Measurements from ENCODE around the gene SRSF8.

SRSF8 gene

GRCh38 chr11:95068549-95068948 is 1.8 kb downstream of the SRSF8 start:
- DNase-seq (ENCODE audit: low spot score) = peak; percentile 72

DNA sequence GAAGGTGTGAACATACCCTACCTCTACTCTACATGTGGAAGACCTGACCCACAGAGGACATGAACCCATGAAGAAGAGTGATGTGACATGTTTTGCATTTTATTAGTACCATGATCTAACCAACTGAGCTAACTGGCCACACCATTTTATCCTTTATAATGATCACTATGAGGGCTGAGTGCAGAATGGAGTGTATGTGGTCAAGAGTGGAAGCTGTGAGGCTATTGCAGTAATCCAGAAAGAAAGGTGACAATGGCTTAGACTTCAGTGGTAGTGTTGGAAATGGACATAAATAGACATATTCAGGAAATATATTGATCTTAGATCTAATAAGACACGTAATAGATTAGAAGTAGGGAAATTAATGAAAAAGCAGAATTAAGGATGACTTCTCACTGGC is 3.8 kb downstream of the SRSF8 start:
- no peak for DNase-seq (ENCODE audit: low spot score)

DNA sequence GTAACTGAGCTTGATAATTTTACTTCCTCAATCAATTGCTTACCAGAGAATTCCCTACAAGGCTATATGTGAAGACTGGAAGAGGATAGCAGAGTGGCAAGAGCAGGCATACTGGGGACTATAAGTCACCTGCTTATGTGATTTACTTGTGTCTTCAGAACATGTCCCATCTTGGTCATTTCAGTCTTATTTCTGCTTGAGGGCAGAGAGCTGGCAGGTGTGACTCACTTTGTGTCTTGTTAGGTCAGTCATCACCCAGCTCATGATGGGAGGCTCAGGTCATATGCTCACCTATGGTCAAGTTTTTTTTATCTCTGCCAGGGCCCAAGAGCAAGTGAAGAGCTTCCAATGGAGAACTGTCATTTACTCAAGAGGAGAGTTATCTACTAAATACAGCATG is 6.2 kb downstream of the SRSF8 start:
- DNase-seq (ENCODE audit: low spot score) = no peak

DNA sequence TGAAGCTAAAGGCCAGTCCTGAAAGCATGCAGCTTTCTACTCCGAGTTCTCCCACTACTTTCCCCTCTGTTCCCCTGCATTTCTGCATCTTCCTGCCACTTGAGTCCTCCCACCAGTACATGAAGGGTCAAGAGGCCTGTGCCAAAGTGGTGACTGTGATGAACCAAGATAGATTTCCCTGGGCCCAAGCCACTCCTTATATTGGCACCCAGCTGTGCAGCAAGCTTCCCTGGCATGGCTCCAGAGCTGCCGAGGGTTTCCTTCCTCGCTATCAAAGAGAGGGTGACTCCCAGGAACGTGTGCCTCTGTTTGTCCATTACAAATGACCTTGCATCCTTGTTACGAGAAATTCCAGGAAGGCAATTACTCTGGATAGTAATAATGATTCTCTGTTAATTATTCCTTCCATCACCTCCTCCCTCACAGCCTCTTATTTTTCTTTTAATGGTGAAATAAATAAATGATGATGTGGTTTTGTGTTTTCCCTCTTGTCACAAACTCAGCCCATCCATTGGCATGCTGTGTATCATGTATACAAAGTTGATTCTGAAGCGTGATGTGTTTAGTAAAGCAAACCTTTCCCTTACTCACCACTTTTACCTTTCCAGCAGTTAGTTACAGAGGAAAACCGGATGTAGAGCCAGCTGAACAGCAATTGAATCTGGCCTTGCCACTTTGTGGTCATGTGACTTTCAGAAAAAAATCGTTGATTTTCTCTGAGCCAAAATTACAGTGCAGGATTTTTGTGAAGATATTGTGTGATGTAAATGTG is 8.3 kb downstream of the SRSF8 start:
- no peak for DNase-seq (ENCODE audit: low spot score)

- peak; percentile 38 for DNase-seq (ENCODE audit: low spot score)
These were observed 9.7 kb downstream of the SRSF8 start for GRCh38 chr11:95076416-95076815.

DNA sequence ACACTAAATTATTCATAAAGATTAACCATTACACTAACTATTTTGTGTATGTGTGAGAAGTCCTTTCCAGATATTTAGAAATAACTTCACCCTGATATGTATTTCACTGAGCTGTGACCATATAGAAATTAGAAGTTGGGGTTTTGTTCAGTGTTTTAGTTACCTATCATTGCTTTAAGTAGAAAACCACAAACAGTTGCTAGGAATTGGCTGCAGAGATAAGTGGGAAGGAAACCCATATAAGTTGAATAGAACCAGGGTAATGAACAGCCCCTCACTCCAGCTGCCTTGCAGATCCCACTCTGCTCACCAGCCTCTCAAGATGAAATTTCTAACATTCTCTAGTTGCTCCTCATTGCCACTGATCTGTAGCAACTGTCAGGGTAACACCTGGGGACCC is 10.3 kb downstream of the SRSF8 start:
- DNase-seq (ENCODE audit: low spot score) = no peak

DNA sequence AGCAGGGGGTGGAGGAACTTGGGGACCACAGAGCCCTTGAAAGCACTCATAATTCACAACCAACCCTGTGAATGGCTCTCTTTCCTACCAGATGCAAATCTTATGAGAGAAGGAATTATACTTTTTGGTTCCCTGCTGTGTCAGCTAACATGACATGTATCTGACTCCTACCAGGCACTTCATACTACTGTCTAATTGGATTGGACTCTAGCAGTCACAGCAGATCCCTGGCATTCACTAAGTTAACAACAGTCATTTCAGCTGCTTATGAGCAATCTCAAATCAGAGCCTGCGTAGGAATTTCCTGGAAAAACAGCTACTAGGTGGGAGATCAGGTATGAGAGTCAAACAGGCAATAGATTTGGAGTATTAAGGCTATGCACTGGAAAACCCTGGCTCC is 11.8 kb downstream of the SRSF8 start:
- no peak for DNase-seq (ENCODE audit: low spot score)

DNA sequence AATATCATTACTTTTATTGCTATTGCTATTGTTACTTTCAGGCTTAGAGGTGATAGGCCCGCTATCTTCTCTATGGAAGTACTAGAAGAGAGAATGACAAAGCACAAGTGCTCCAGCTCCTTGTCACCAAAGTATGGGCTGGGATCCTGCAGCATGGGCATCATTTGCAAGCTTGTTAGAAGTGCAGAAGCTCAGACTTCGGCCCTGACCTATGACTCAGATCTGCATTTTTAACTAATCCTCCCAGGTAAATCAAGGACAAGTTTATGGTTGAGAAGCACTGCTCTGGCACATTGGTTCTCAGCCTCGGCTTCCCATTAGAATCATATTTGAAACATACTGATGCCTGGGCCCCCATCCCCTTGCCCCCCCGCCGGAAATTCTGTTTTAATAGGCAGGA is 14.3 kb downstream of the SRSF8 start:
- DNase-seq (ENCODE audit: low spot score) = no peak

DNA sequence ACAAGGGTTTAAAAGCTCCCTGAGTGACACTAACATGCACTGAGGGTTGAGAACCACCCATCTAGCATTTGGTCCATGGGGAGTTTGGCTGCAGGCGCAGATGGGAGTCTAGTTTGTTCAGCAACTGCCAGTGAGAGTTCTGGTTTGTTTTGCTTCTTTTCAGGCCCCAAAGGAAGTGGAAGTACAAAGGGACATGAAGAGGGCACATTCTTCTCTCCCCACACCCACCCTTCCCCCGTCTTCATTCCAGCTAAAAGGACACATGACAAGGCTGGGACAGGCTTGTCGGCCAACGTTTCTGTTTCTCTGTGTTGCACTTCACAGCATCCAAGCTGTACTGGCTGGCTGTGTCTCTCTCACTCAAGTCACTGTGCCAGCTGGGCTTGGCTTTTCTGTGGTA is 14.7 kb downstream of the SRSF8 start:
- no peak for DNase-seq (ENCODE audit: low spot score)

GRCh38 chr11:95082576-95083001 is 15.9 kb downstream of the SRSF8 start:
- DNase-seq (ENCODE audit: low spot score) = no peak

GRCh38 chr11:95084509-95084908 is 17.8 kb downstream of the SRSF8 start:
- no peak for DNase-seq (ENCODE audit: low spot score)

DNA sequence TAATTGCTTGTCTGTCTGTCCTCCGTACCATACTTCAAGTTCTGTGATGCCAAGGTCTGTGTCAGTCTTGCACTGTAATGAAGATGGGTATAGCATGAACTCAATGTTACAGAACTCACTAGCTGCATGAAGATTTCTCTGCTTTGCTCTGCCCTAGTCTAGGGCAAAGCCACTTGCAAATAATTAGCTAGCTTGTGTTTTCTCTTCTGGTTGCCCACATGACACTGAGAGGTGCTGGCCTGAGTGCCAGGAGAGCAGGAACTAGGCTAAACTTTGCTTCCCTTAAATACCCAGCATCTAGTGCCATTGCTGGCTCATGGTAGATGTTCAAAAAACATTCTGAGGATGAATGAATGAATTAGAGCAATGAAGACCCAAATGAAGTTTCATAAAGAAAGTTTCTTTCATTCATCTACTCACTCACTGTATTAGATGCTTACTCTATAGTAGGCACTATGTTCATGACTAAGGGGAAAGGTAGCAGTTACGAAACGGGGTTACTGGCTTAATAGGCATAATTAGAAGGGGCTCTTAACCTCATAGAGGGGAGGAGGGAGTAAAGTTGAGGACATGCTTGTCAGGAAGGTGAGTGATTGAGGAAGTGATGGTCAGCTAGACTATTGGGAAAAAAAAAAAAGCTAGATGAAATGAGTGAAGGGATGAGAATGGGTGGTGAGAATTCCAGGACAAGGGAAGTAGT is 18.5 kb downstream of the SRSF8 start:
- no peak for DNase-seq (ENCODE audit: low spot score)

DNA sequence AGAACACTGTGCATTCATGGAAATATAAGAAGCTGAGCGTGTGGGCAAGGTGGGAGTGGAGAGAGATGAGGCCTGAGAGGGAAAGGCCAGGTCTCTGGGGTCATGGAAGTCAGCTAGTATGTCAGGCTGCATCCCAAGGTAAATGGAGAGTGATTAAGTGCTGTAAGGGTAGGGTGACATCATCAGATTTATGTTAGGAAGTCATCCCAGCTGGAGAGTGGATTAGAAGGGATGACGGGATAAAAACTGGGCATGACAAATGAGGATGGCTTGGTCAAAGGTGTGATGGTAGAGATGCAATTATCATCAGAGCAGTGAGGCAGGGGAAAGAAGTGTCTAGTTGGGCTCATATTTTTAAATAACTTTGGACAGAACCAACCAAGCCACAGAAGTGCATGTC is 19.4 kb downstream of the SRSF8 start:
- no peak for DNase-seq (ENCODE audit: low spot score)

DNA sequence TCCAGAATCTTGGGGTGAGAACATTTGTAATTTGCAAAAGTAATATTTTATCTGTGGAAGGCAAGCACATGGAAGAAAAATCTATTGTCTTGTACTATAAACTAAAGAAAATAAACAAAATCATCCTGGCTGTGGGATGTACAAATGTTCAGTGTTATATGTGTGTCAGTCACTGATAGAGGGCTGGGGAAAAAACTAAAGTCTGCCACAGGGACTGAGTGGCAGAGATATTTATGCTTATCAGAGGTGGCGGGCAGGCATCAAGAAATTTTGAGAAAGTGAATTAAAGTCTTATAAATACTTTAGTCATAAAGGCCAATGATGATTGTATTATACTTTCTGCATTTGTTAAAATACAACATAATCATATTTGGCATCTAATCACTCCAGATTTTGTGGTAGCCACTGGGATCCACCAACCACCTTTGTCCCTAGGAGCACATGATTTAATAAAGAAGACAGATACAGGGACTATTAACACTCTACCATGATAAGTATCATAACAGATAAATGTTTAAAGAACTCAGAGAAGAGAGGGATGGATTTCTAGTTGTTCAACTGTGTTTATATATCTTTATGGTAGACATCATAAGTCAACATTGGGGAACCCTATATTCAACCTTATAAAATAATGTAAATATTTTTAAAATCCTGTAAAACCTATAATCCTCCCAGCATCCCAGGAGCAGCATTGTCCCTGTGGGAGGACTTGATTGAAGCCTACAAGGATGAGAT is 20.3 kb downstream of the SRSF8 start:
- no peak for DNase-seq (ENCODE audit: low spot score)

GRCh38 chr11:95088946-95089619 is 22.4 kb downstream of the SRSF8 start:
- no peak for DNase-seq (ENCODE audit: low spot score)

DNA sequence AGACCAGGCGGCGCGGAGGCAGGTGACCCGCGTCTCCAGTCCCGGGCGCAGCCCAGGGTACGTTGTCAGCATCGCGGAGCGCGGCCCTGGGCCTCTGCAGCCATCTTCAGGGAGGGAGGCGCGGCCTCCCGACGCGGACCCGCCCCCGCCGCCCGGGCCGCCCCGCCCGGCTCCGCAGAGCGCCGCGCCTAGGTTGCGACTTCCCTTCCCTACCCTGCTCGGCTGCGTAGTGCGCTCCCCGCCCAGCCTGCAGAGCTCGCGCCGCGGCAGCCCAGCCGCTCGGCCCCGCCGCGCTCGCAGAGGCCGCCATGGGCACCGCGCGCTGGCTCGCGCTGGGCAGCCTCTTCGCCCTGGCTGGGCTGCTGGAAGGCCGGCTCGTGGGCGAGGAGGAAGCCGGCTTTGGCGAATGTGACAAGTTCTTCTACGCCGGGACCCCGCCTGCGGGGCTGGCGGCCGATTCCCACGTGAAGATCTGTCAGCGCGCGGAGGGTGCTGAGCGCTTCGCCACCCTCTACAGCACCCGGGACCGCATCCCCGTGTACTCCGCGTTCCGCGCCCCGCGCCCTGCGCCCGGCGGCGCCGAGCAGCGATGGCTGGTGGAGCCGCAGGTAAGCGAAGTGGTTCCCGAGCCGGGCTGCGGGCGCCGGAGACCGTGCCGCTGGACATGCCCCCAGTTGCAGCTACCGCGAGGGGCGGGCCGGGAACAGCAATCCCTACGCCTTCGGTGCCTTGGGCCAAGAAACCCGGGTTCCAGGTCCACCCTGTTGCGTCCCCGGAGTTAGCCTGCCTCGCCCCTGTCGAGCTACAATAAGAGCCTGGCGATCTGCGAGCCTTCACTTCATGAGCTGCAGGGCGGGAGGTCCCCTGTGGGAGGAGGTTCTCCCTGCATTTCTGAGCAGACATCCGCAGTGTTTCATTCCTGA is 23.2 kb downstream of the SRSF8 start, which contains the start of gene ENDOD1:
TSS of gene ENDOD1 (plus strand) at position 227 of the 923 bp plus-strand sequence. CDS start at position 309, 82 bp downstream.
- DNase-seq (ENCODE audit: low spot score) = peak; percentile 95

DNA sequence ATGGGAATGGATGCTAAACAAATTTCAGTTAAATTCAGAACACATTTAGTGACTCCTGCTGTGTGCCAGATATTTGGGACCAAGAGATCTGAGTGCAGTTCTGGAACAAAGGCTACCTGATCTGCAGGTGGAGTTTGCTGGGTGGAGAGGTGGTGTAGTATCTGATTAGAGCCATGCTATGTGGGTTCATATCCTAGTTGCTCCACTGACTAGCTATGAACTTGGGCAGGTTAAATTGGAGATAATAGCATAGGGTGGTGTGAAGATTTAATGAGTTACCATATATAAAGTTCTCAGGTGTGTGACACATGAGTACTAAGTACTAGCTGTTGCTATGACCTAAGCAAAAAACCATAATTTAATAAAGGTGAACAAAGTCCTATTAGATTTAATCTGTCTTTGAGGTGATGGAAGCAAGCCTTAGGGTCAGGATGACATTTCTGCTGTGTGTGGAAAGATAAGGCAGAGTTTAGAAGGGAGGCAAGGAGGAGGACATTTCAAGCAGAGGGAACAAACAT is 25.0 kb downstream of the SRSF8 start:
- DNase-seq (ENCODE audit: low spot score) = no peak

DNA sequence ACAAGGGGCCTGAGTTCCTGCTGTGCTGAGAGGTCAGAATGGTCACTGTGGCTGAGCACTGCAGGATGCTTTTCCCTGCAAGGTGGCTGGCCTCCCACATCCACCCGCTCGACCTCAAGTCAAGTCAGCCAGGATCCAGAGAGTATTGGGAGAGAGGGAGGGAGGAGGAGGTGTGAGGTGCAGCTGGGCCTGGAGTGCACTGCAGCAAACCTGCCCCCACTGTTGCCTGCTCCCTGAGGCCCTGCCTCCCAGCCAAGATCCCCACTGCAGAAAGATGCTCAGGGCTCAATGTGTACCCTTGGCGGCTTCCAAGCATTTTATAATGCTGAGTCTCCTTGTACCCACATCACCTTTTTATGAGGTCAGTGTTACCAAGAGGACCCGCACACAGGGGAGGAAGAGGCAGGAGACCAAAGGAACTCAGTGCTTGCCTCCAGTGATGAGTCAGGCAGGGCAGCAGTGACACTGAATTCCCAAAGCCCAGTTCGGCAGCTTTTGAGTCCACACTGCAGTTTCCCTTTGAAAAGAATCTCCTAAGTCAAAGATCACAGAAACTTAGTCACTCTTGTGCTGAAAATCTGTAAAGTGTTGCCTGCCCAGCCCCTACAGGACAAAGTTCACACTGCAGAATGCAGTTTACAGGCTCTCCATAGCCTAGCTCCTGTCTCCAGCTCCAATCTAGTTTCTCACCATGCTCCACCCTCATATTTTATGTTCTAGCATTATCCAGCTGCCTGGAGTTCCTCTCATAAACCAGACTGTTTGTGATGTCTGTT is 26.0 kb downstream of the SRSF8 start:
- peak; percentile 68 for DNase-seq (ENCODE audit: low spot score)

- no peak for DNase-seq (ENCODE audit: low spot score)
These were observed 26.8 kb downstream of the SRSF8 start for GRCh38 chr11:95093548-95093947.

Measured in AG08396 (cell line).